Transverse colon (tissue), 4 donors: ENCODE results near the gene PRMT3.

ENCODE experiments used
- POLR2A ChIP-seq: fragments of 450-650 bp; IDR thresholded peaks from one replicate; pipeline ENCODE4 v1.6.1; 2016; ENCODE audit warnings: antibody characterized with exemption, mild to moderate bottlenecking, moderate library complexity
- POLR2AphosphoS5 ChIP-seq, 3 donors: sonication (generic); formaldehyde crosslinking; IDR thresholded peaks; one replicate each; pipeline ENCODE4 v1.6.1; 2016; ENCODE audit warnings: antibody characterized with exemption in 3 of 3
- TF ChIP-seq, protein P1 (sequence below), 5 experiments: fragments of 200-600 bp in 3 of 5; fragments of 450-650 bp in 2 of 5; sonication (generic) in 3 of 5; IDR thresholded peaks; 1 replicate in 2 of 5; 2 replicates in 3 of 5; pipeline ENCODE4 v1.5.1; 2016 to 2017; ENCODE audit warnings: antibody characterized with exemption in 5 of 5, inconsistent platforms in 3 of 5, mild to moderate bottlenecking in 2 of 5, moderate library complexity in 1 of 5

DNA sequence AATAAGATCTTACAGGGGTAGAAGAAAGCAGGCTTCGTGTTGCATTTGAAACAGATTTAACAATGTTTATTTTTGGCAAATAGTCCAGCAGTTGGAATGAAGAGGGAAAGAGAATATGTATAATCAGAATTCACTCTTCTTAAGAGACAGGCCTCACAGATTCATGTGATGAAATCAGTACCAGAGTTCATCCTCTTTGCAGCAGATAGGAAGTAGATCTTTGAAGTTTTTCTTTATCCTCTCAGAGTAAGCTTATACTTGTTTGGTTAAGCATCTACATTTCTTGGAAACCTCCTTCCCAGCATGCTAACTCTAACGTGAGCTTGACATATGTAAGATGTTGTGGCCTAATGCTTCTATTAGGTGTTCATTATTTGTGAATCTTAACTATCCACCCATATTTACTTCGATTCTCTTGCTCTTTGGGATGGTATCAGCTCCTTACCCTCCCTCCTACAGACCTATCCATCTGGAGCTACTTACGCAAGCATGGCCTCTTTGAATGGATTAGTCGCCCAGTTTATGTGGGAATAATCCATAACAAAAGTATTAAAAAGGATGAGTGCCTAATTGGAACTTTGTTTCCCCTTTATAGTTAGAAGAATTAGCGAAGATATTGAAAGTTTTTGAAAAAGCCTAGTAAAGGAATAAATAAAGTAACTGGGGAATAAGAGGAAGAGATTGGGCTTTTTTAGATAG, 80.1 kb downstream of the PRMT3 start:
- TF ChIP-seq, protein P1, sequence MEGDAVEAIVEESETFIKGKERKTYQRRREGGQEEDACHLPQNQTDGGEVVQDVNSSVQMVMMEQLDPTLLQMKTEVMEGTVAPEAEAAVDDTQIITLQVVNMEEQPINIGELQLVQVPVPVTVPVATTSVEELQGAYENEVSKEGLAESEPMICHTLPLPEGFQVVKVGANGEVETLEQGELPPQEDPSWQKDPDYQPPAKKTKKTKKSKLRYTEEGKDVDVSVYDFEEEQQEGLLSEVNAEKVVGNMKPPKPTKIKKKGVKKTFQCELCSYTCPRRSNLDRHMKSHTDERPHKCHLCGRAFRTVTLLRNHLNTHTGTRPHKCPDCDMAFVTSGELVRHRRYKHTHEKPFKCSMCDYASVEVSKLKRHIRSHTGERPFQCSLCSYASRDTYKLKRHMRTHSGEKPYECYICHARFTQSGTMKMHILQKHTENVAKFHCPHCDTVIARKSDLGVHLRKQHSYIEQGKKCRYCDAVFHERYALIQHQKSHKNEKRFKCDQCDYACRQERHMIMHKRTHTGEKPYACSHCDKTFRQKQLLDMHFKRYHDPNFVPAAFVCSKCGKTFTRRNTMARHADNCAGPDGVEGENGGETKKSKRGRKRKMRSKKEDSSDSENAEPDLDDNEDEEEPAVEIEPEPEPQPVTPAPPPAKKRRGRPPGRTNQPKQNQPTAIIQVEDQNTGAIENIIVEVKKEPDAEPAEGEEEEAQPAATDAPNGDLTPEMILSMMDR (IDR thresholded peaks at IDR 0.05): no peak
- TF ChIP-seq POLR2A (no peak), POLR2AphosphoS5 (IDR thresholded peaks at IDR 0.05) (no peak)
